ENCODE measurements around the gene FANCI. TPM values are rescaled to one million over a fixed set of nuclear protein-coding genes. Genes with fewer than 3 reads are reported as not detected.

The FANCI gene
- total and polyA plus RNA-seq, 2 of the 13 experiments (the other 11 are each of a cell fraction or from before 2014, with no cell fraction given): 15.7 to 68.8 TPM

DNA sequence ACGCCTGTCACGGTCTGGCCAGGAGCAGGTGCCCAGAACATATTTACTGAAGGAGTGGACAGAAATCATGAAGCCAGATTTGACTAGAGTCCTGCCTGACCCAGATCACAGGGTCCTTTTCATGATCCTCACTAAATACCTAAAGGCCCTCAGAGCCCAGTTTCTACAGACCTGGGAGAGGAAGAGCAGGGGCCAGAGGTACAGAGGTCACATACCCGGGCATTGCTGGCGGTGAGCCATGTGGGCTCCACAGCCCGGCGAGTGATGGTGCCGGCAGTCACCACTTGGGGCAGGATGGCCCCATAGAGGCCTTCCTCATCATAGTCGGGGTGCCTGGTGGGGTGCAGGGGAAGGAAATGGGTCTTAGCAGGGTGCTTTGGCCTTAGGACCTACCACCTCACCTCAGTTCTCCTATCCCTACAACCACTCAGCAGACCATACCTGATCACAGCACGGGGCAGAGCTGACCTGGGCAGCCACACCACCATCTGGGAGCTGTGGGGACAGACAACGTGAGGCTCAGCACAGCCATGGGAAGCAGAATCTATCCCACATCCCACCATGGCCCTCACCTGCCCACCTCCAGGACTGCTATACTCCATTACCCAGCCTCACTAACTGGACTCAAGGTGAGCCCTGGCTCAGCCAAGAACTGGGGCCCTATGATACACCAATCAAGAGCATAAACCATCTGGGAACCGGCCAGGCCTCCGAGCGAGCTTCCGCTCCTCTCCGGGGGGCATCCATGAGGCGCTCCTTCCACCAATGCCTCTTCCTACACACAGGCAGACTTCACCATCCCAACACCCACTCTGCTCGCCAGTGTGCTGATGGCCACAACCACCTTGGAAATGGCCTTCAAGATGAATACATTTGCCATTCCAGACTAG, 78.0 kb downstream of the FANCI start (continued):
- no peak for TF ChIP-seq SIX1 (CRISPR knock-in tag; IDR thresholded peaks at IDR 0.05; ENCODE audit: borderline replicate concordance)
- TF ChIP-seq HMG20B (CRISPR knock-in tag; conservative IDR thresholded peaks at IDR 0.05): 0 out of 2 replicates have a peak, but pooled peaks have one; percentile 21
- no peak for TF ChIP-seq TP53 (CRISPR knock-in tag; conservative IDR thresholded peaks at IDR 0.05)
- TF ChIP-seq ZNF704 (CRISPR knock-in tag; IDR thresholded peaks at IDR 0.05; ENCODE audit: borderline replicate concordance): no peak
- TF ChIP-seq HNRNPH1 (optimal IDR thresholded peaks at IDR 0.05; ENCODE audit: low read depth, low read length): no peak
- TF ChIP-seq GABPA (IDR thresholded peaks at IDR 0.05; ENCODE audit: low read depth, low read length): no peak
- peak; percentile 57 for TF ChIP-seq GABPA (CRISPR knock-in tag; IDR thresholded peaks at IDR 0.05; ENCODE audit: low read depth)
- TF ChIP-seq, protein P1, sequence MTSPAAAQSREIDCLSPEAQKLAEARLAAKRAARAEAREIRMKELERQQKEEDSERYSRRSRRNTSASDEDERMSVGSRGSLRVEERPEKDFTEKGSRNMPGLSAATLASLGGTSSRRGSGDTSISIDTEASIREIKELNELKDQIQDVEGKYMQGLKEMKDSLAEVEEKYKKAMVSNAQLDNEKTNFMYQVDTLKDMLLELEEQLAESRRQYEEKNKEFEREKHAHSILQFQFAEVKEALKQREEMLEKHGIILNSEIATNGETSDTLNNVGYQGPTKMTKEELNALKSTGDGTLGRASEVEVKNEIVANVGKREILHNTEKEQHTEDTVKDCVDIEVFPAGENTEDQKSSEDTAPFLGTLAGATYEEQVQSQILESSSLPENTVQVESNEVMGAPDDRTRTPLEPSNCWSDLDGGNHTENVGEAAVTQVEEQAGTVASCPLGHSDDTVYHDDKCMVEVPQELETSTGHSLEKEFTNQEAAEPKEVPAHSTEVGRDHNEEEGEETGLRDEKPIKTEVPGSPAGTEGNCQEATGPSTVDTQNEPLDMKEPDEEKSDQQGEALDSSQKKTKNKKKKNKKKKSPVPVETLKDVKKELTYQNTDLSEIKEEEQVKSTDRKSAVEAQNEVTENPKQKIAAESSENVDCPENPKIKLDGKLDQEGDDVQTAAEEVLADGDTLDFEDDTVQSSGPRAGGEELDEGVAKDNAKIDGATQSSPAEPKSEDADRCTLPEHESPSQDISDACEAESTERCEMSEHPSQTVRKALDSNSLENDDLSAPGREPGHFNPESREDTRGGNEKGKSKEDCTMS (CRISPR knock-in tag; conservative IDR thresholded peaks at IDR 0.05): no peak
- TF ChIP-seq, protein P2, sequence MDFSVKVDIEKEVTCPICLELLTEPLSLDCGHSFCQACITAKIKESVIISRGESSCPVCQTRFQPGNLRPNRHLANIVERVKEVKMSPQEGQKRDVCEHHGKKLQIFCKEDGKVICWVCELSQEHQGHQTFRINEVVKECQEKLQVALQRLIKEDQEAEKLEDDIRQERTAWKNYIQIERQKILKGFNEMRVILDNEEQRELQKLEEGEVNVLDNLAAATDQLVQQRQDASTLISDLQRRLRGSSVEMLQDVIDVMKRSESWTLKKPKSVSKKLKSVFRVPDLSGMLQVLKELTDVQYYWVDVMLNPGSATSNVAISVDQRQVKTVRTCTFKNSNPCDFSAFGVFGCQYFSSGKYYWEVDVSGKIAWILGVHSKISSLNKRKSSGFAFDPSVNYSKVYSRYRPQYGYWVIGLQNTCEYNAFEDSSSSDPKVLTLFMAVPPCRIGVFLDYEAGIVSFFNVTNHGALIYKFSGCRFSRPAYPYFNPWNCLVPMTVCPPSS (IDR thresholded peaks at IDR 0.05): no peak
- no peak for TF ChIP-seq TBP (CRISPR knock-in tag; IDR thresholded peaks at IDR 0.05)
- TF ChIP-seq ZNF775 (CRISPR knock-in tag; IDR thresholded peaks at IDR 0.05; ENCODE audit: borderline replicate concordance): no peak
- no peak for TF ChIP-seq HNRNPUL1 (IDR thresholded peaks at IDR 0.05; ENCODE audit: low read depth, low read length)
- peak; percentile 56; the same call in 1 of the 2 replicates for TF ChIP-seq SAP130 (CRISPR knock-in tag; IDR thresholded peaks at IDR 0.05; ENCODE audit: low read depth)
- TF ChIP-seq IRF2 (CRISPR knock-in tag; IDR thresholded peaks at IDR 0.05): no peak
- TF ChIP-seq, protein P3, sequence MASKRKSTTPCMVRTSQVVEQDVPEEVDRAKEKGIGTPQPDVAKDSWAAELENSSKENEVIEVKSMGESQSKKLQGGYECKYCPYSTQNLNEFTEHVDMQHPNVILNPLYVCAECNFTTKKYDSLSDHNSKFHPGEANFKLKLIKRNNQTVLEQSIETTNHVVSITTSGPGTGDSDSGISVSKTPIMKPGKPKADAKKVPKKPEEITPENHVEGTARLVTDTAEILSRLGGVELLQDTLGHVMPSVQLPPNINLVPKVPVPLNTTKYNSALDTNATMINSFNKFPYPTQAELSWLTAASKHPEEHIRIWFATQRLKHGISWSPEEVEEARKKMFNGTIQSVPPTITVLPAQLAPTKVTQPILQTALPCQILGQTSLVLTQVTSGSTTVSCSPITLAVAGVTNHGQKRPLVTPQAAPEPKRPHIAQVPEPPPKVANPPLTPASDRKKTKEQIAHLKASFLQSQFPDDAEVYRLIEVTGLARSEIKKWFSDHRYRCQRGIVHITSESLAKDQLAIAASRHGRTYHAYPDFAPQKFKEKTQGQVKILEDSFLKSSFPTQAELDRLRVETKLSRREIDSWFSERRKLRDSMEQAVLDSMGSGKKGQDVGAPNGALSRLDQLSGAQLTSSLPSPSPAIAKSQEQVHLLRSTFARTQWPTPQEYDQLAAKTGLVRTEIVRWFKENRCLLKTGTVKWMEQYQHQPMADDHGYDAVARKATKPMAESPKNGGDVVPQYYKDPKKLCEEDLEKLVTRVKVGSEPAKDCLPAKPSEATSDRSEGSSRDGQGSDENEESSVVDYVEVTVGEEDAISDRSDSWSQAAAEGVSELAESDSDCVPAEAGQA (IDR thresholded peaks at IDR 0.05; ENCODE audit: low read depth): no peak
- TF ChIP-seq, protein P3 (CRISPR knock-in tag; IDR thresholded peaks at IDR 0.05; ENCODE audit: borderline replicate concordance): no peak
- TF ChIP-seq ZNF441 (CRISPR knock-in tag; IDR thresholded peaks at IDR 0.05; ENCODE audit: borderline replicate concordance): no peak
- no peak for TF ChIP-seq ETV6 (CRISPR knock-in tag; conservative IDR thresholded peaks at IDR 0.05)
- TF ChIP-seq GZF1 (CRISPR knock-in tag; IDR thresholded peaks at IDR 0.05): no peak

Measured in HepG2 (cell line).